ENCODE data around the gene KIR3DL2.
"Not testable (repeated sequence)": the region's sequence is repeated elsewhere in the genome, so short reads cannot be mapped to it uniquely, and the experiment has no call there.

KIR3DL2 gene

GRCh38 chr19:54850061-54850640 is at the start of gene KIR3DL2:
KIR3DL2 (plus strand) TSS chr19:54850443; CDS start chr19:54850476, 33 bp downstream.
- not testable (repeated sequence) for DNase-seq

- no peak for DNase-seq
Measured at GRCh38 chr19:54803410-54803809, 46.8 kb upstream of the KIR3DL2 start, which contains the start of gene KIR2DL4. KIR2DL4 (plus strand) TSS chr19:54803610; CDS start chr19:54803652, 42 bp downstream.

GRCh38 chr19:54804101-54804500 is 46.1 kb upstream of the KIR3DL2 start:
- no peak for DNase-seq

GRCh38 chr19:54804571-54804970 is 45.7 kb upstream of the KIR3DL2 start:
- no peak for DNase-seq

- DNase-seq = no peak
Measured at GRCh38 chr19:54805665-54806515, 44.4 kb upstream of the KIR3DL2 start.

GRCh38 chr19:54806516-54806838 is 43.8 kb upstream of the KIR3DL2 start:
- DNase-seq = no peak

GRCh38 chr19:54814571-54814970 is 35.7 kb upstream of the KIR3DL2 start:
- not testable (repeated sequence) for DNase-seq

GRCh38 chr19:54816251-54816650 is 34.0 kb upstream of the KIR3DL2 start, which contains the start of gene KIR3DL1:
KIR3DL1 (plus strand) TSS chr19:54816468.
- not testable (repeated sequence) for DNase-seq

- no peak for DNase-seq
Measured at GRCh38 chr19:54817670-54818536, 32.3 kb upstream of the KIR3DL2 start.

- not testable (repeated sequence) for DNase-seq
Measured at GRCh38 chr19:54824416-54824815, 25.8 kb upstream of the KIR3DL2 start.

GRCh38 chr19:54825326-54825725 is 24.9 kb upstream of the KIR3DL2 start:
- not testable (repeated sequence) for DNase-seq

GRCh38 chr19:54828064-54828463 is 22.2 kb upstream of the KIR3DL2 start:
- DNase-seq = not testable (repeated sequence)

GRCh38 chr19:54832496-54832895 is 17.7 kb upstream of the KIR3DL2 start, which contains the start of gene KIR2DS4:
KIR2DS4 (plus strand) TSS chr19:54832676.
- not testable (repeated sequence) for DNase-seq

- not testable (repeated sequence) for DNase-seq
Measured at GRCh38 chr19:54835126-54835525, 15.1 kb upstream of the KIR3DL2 start.

- not testable (repeated sequence) for DNase-seq
Measured at GRCh38 chr19:54837522-54837921, 12.7 kb upstream of the KIR3DL2 start.

- DNase-seq = not testable (repeated sequence)
Measured at GRCh38 chr19:54843171-54843570, 7.1 kb upstream of the KIR3DL2 start.

- no peak for DNase-seq
Measured at GRCh38 chr19:54850930-54851329, 687 bp downstream of the KIR3DL2 start.

GRCh38 chr19:54851353-54851752 is 1.1 kb downstream of the KIR3DL2 start:
- no peak for DNase-seq

GRCh38 chr19:54855241-54855640 is 5.0 kb downstream of the KIR3DL2 start:
- DNase-seq = not testable (repeated sequence)

- DNase-seq = not testable (repeated sequence)
Measured at GRCh38 chr19:54858476-54858875, 8.2 kb downstream of the KIR3DL2 start.

GRCh38 chr19:54859421-54859820 is 9.2 kb downstream of the KIR3DL2 start:
- not testable (repeated sequence) for DNase-seq

GRCh38 chr19:54863459-54863858 is 13.2 kb downstream of the KIR3DL2 start:
- not testable (repeated sequence) for DNase-seq

GRCh38 chr19:54871696-54872095 is 21.5 kb downstream of the KIR3DL2 start:
- no peak for DNase-seq

All from CD4-positive, alpha-beta T cell treated with Interleukin-4 for 4 hours (primary cell).